Activated CD4-positive, alpha-beta T cell treated with anti-CD3 and anti-CD28 coated beads for 48 hours (primary cell): ENCODE results near the gene HGD.
"Not testable (repeated sequence)": the region's sequence is repeated elsewhere in the genome, so short reads cannot be mapped to it uniquely, and the experiment has no call there.

Experiments
- DNase-seq: peaks from one replicate; pipeline ENCODE4 v3.0.0-alpha.2; 2020

HGD gene

GRCh38 chr3:120637851-120638559 lies 44.0 kb downstream of the HGD start:
- DNase-seq = no peak

DNA sequence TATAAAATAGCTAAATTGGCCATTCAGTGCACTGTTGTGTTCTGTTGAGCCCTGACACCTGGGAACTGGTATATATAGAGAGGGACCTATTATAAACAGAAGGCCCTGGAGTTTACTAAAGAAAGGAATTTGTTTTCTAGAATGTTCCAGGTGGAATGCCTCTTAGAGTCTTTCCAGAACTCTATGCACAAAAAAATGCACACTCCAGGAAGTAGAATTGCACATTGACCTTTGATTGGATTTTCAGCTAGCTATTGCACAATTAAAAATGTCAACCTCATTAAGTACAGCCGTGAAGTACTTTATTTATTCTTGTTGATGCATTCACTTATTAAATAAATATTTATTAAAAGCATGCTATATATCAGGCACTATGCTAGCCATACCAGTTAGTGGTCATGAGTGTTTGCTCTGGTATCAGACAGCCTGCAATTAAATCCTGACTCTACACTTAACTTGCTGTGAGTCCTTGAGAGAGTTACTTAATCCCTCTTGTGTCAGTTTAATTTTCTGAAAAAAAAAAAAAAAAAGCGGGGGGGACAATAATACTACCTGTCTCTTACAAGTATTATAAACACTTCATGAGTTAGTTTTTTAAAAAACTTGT lies 45.1 kb downstream of the HGD start:
- no peak for DNase-seq

- no peak for DNase-seq
Measured at GRCh38 chr3:120634539-120634938, 47.5 kb downstream of the HGD start.

DNA sequence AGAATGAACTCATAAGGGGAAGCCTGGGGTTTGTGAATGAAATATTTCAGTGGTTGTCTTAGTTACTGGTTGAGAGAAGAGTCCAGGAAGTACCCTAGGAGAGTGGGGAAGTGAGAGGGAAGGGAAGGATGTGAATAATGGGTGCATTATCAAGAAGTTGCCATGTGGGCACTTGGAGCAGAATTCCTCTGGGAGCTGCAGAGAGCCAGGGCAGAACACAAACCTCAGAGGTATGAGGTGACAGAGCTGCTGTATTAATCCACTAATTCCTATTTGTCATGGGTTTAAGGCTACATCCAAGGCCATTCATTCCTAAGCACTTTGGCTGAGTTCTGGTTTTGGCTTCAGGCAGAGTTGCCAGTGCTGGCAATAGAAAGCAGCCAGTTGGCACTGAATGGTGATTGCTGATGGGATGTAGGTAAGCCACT lies 56.9 kb downstream of the HGD start:
- no peak for DNase-seq

- DNase-seq = no peak
Measured at GRCh38 chr3:120623727-120624093, 58.3 kb downstream of the HGD start.

GRCh38 chr3:120622870-120623726 lies 58.9 kb downstream of the HGD start:
- peak; percentile 28 for DNase-seq

- no peak for DNase-seq
Measured at GRCh38 chr3:120622457-120622856, 59.6 kb downstream of the HGD start.

GRCh38 chr3:120616745-120617144 lies 65.3 kb downstream of the HGD start:
- not testable (repeated sequence) for DNase-seq

DNA sequence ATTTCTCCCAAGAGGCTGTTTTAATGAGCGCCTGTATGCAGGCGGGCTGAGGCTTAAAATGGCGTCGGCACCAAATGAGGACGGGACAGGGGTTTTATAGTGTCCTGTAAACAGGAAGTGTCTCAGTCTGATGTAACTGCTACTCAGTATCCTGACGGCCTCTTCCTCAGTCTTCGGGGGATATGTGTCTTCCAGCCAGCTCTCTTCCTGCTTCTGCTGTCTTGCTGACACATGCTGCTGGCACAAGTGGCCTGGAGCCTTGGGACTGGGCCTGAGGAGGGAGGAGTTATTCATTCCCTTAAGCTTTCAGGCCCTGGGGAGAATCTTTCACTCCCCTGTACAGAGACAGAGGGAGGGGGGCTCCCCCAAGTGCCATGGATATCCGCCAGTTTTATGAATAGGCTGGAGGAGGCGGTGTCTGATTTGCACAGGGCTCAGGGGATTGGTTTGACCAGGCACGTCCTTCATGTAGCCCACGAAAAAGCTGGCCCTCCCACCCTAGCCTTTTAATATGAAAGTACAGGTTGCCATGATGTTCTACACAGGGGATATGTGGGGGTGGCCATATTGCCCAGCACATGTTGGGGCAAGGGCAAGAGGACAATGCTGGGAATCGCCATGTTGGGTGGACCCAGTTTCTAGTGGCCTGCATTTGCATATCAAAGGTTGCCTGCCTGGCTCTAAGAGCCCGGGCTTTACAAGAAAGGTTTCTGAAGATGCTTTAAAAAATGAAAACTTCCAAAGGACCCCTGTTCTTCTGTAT lies 66.0 kb downstream of the HGD start:
- no peak for DNase-seq

GRCh38 chr3:120614765-120615164 lies 67.3 kb downstream of the HGD start:
- DNase-seq = no peak

- DNase-seq = no peak
Measured at GRCh38 chr3:120608506-120608905, 73.5 kb downstream of the HGD start.

DNA sequence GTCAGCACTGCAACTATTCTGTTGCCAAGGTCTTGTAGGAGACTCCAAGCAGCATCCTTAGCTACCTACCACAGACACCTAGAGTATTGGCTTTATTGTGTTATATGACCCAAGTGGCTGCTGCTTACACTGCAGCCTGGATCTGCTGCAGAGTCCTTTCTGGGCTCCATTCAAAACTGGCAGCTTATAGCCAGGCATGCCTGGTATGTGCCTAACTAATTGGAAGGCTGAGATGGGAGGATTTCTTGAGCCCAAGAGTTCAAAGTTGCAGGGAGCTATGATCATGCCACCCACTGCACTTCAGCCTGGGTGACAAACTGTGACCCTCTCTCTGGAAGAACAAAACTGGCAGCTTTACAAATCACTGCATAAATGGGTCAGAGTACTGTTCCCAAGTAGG lies 77.3 kb downstream of the HGD start:
- DNase-seq = no peak

DNA sequence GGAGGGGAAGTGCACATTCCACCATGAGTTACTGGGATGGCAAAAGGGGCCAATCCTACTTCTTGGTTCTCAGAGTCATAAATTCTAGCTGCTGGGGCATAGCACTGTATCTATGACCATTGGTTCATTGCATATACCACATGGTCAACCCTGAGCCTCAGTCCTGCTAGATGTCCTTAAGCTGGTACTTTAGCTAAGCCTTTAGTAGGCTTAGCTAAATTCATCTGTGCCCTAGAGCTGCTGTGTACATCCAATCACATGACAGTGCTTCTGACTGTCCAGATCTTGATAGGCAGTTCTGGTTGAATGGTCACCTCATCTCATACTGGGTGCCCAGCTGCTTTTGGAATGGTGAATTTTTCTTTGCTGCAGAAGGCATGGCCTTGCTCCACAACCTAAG lies 77.7 kb downstream of the HGD start:
- DNase-seq = no peak

DNA sequence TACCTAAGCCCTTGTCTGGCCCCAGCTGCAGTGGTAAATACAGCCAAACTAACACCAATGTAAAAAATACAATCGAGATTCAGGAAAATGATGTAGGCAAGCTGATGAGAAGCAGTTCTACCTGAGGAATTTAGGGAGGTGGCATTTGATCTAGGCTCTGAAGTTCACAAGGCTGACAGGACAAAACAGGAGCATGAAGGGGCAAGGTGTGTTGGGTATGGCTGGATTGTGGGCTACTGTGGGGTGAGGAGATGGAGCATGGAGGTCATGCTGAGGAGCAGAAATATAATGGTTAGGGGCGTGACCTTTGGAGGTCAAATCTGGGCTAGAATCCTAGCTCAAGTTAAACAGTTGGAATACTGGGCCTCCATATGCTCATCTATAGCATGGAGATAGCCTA lies 79.4 kb downstream of the HGD start:
- DNase-seq = no peak

- no peak for DNase-seq
Measured at GRCh38 chr3:120601554-120601953, 80.5 kb downstream of the HGD start.

DNA sequence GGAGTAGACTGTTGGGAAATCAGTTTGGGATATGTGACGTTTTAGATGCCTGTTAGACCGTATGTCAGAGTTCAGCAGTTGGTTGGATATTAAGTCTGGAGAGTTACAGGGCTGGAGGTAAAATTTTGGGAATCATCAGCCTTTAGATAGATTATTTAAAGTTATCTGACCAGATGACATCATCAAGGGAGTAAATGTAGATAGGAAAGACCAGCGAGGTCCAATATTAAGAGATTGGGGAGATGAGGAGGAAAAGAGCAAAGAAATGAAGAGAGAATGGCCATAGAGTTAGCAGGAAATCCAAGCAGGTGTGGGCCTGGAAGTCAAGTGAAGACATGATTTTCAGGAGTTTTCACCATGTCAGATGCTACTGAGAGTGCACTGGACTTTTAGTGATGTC lies 82.8 kb downstream of the HGD start:
- DNase-seq = no peak

- DNase-seq = no peak
Measured at GRCh38 chr3:120597445-120598049, 84.5 kb downstream of the HGD start.

- DNase-seq = no peak
Measured at GRCh38 chr3:120596853-120597223, 85.2 kb downstream of the HGD start.

GRCh38 chr3:120596116-120596852 lies 85.8 kb downstream of the HGD start, which contains the start of gene NDUFB4:
TSS of gene NDUFB4 (plus strand) at chr3:120596336. CDS start at chr3:120596360, 24 bp downstream.
- DNase-seq = peak; percentile 97

- DNase-seq = no peak
Measured at GRCh38 chr3:120595788-120596115, 86.3 kb downstream of the HGD start.

DNA sequence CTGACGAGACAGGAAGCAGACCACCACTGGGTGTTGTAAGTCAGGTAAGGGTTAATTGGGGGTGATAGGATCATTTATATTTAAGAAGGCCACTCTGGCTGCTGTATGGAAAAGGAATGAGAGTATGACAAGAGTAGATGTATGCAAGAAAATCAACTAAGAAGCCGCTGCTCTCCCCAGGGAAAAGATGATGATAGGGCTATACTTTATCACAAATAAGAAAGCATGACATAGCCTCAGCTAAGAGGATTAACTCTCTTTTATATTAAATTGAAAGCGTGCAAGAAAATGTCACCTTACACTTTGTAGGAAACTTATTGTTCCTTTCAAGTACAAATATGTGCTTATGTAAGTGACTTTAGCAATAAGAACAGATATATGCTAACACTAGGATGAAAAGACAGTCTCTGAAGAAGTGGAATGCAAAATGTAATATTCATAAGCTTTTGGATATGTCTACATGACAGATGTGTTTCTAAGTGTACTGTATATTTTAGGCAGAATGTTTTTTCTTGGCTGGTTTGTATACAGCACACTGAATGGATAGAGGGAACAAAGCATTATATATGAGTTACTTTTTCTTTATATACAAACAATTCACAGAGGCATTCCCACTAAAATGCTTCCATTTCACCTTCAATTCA lies 94.6 kb downstream of the HGD start:
- DNase-seq = no peak
